ENCODE results near the gene GSTCD. TPM values are rescaled to one million over a fixed set of nuclear protein-coding genes. Genes with fewer than 3 reads are reported as not detected.

GSTCD gene
- total RNA-seq, 3 donors from 2014 or later (not counting 1 experiment from before 2014, with no cell fraction given): 5.6 to 7.7 (median 6.2) TPM

DNA sequence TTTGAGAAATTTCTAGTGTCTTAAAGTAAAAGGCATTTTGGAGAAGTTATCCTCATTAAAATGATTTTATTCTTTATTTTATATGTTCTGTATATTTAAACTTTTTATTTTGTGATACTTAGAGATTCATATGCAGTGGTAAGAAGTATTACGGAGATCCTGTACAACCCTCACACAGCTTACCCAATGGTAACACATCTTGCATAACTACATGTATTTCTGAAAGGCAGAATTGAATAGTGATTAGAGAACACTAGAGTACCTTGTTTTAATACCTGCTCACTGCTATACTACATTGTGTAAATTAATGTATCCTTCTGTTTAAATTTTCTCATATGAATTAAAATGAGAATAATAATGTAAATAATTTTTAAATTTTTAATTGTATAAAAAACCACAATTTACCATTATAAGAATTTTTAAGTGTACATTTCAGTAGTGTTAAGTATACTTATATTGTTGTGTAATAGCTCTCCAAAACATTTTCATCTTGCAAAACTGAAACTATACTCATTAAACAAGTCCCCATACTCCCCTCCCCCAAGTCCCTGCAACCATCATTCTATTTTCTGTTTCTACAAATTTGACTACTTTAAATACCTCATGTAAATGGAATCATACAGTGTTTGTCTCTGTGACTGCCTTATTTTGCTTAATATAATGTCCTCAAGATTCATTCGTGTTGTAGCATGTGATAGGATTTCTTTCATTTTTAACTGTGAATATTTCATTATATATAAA is 45.5 kb upstream of the GSTCD start:
- H3K4me3 Mint-ChIP-seq: no peak overlapping the region
- ATAC-seq: no peak
- Histone ChIP-seq H3K36me3 (ENCODE audit: control insufficient read depth, insufficient read depth, low read length) (no peaks in the 10 kb centered on the region), H3K27me3 (ENCODE audit: control insufficient read depth, insufficient read depth, low read length) (peaks cover 7% of the 10 kb centered on the region), H3K4me3 (ENCODE audit: low read length) (no peak overlapping the region), H3K4me1 (ENCODE audit: control insufficient read depth, insufficient read depth, low read length) (no peaks in the 10 kb centered on the region), H3K27ac (ENCODE audit: low read length) (no peak overlapping the region), H3K9me3 (ENCODE audit: control insufficient read depth, insufficient read depth, low read length) (no peaks in the 10 kb centered on the region)
- TF ChIP-seq, protein P1, sequence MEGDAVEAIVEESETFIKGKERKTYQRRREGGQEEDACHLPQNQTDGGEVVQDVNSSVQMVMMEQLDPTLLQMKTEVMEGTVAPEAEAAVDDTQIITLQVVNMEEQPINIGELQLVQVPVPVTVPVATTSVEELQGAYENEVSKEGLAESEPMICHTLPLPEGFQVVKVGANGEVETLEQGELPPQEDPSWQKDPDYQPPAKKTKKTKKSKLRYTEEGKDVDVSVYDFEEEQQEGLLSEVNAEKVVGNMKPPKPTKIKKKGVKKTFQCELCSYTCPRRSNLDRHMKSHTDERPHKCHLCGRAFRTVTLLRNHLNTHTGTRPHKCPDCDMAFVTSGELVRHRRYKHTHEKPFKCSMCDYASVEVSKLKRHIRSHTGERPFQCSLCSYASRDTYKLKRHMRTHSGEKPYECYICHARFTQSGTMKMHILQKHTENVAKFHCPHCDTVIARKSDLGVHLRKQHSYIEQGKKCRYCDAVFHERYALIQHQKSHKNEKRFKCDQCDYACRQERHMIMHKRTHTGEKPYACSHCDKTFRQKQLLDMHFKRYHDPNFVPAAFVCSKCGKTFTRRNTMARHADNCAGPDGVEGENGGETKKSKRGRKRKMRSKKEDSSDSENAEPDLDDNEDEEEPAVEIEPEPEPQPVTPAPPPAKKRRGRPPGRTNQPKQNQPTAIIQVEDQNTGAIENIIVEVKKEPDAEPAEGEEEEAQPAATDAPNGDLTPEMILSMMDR (IDR thresholded peaks at IDR 0.05): no peak
- DNase-seq: no peak
- no CpG with 5 or more reads among the region's 2 CpGs for WGBS (ENCODE audit: insufficient coverage)
- H3K9me3 Mint-ChIP-seq: no peaks in the 10 kb centered on the region
- H3K36me3 Mint-ChIP-seq: no peaks in the 10 kb centered on the region
- H3K27ac Mint-ChIP-seq: no peak overlapping the region
- intact Hi-C loops (cut with micrococcal nuclease): no loop called here
- H3K4me1 Mint-ChIP-seq: no peaks in the 10 kb centered on the region
- H3K27me3 Mint-ChIP-seq (ENCODE audit: low read depth in 2 of 2): peaks cover 7 to 13% of the 10 kb centered on the region in 2 donors

DNA sequence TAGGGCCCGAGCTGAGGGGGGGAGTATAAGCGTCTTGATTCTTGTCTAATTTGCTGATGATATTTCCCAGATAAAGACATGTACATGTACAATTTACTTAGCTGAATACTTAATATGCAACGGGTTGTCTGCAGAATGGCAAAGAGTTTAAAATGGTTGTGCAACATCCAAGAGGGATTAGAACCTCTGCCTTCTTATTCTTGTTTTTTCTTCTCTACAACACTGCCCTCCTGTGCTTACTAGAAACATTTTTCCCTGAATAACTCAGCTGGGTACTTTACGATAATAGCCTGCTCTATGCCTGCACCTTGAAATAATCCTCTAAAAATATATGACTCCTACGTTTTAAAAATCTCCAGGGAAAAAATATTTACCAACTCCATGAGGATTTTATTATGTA is 41.9 kb upstream of the GSTCD start:
- ATAC-seq: no peak
- 42% methylated on average over 3 of the region's 5 CpGs for WGBS (ENCODE audit: insufficient coverage)
- Histone ChIP-seq H3K36me3 (ENCODE audit: control insufficient read depth, insufficient read depth, low read length) (no peaks in the 10 kb centered on the region), H3K4me1 (ENCODE audit: control insufficient read depth, insufficient read depth, low read length) (no peaks in the 10 kb centered on the region), H3K27ac (ENCODE audit: low read length) (no peak overlapping the region), H3K9me3 (ENCODE audit: control insufficient read depth, insufficient read depth, low read length) (no peaks in the 10 kb centered on the region), H3K27me3 (ENCODE audit: control insufficient read depth, insufficient read depth, low read length) (peaks cover 7% of the 10 kb centered on the region), H3K4me3 (ENCODE audit: low read length) (no peak overlapping the region)
- H3K36me3 Mint-ChIP-seq: no peaks in the 10 kb centered on the region
- H3K4me3 Mint-ChIP-seq: no peak overlapping the region
- DNase-seq: no peak
- no peaks in the 10 kb centered on the region for H3K9me3 Mint-ChIP-seq
- H3K27me3 Mint-ChIP-seq (ENCODE audit: low read depth in 2 of 2): peaks cover 10 to 21% of the 10 kb centered on the region in 2 donors
- no peak overlapping the region for H3K27ac Mint-ChIP-seq
- TF ChIP-seq, protein P1 (IDR thresholded peaks at IDR 0.05): no peak
- H3K4me1 Mint-ChIP-seq: no peaks in the 10 kb centered on the region
- intact Hi-C loops (cut with micrococcal nuclease): no loop called here

DNA sequence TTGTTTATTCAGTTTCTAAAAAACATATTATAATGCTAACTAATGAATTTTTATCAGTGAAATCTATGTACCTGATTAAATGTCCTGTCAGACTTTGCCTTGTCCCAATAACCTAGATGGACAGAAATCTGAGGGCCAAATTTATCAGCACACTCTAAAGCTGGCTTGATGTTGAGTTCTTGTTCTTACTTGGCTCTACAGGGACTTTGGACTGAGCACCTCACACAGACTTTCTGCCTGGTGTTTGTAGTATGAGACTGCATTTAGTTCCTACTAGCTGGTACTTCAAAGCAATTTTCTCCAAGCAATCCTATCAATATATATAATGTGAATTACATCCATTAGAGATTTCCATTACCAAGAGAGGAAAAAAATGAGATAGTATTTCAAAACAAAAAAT is 37.9 kb upstream of the GSTCD start:
- no peak overlapping the region for H3K27ac ChIP-seq (ENCODE audit: low read length)
- TF ChIP-seq, protein P1 (IDR thresholded peaks at IDR 0.05): no peak
- H3K4me3 ChIP-seq (ENCODE audit: low read length): no peak overlapping the region
- Mint-ChIP-seq H3K4me1 (no peaks in the 10 kb centered on the region), H3K9me3 (no peaks in the 10 kb centered on the region), H3K27ac (no peak overlapping the region), H3K36me3 (no peaks in the 10 kb centered on the region), H3K4me3 (no peak overlapping the region), H3K27me3 (ENCODE audit: low read depth in 2 of 2) (peaks cover 14 to 39% of the 10 kb centered on the region in 2 donors)
- no peak for DNase-seq
- intact Hi-C loops (cut with micrococcal nuclease): no loop called here
- H3K4me1 ChIP-seq (ENCODE audit: control insufficient read depth, insufficient read depth, low read length): no peaks in the 10 kb centered on the region
- no peaks in the 10 kb centered on the region for H3K9me3 ChIP-seq (ENCODE audit: control insufficient read depth, insufficient read depth, low read length)
- peaks cover 4% of the 10 kb centered on the region for H3K27me3 ChIP-seq (ENCODE audit: control insufficient read depth, insufficient read depth, low read length)
- no peak for ATAC-seq
- no peaks in the 10 kb centered on the region for H3K36me3 ChIP-seq (ENCODE audit: control insufficient read depth, insufficient read depth, low read length)

DNA sequence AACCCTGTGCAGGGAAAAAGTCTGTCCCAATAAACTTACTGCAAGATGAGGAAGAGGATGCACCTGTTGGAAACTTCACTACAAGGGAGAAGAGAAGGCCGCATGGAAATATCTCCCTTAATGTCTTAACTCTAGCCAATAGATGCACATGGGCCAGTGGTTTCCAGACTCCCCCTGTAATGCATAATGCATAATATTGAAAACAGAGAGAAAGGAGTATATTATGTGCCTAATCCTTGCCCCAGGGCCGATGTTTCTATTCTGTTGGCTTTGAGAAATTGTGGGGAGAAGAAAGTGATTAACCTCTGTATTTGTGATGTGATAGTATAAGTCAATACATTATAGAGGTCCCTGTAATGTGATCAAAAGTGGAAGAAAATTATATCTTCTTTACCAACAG is 37.3 kb upstream of the GSTCD start:
- no peaks in the 10 kb centered on the region for H3K36me3 Mint-ChIP-seq
- H3K9me3 Mint-ChIP-seq: no peaks in the 10 kb centered on the region
- H3K27ac ChIP-seq (ENCODE audit: low read length): no peak overlapping the region
- H3K27me3 ChIP-seq (ENCODE audit: control insufficient read depth, insufficient read depth, low read length): peaks cover 4% of the 10 kb centered on the region
- TF ChIP-seq, protein P1 (IDR thresholded peaks at IDR 0.05): no peak
- DNase-seq: no peak
- no peaks in the 10 kb centered on the region for H3K36me3 ChIP-seq (ENCODE audit: control insufficient read depth, insufficient read depth, low read length)
- no peaks in the 10 kb centered on the region for H3K9me3 ChIP-seq (ENCODE audit: control insufficient read depth, insufficient read depth, low read length)
- WGBS (ENCODE audit: insufficient coverage): 100% methylated on average over 1 of the region's 2 CpGs
- no peak overlapping the region for H3K4me3 Mint-ChIP-seq
- H3K4me1 ChIP-seq (ENCODE audit: control insufficient read depth, insufficient read depth, low read length): no peaks in the 10 kb centered on the region
- H3K27me3 Mint-ChIP-seq (ENCODE audit: low read depth in 2 of 2): peaks cover 11 to 33% of the 10 kb centered on the region in 2 donors
- no peak overlapping the region for H3K27ac Mint-ChIP-seq
- H3K4me1 Mint-ChIP-seq: no peaks in the 10 kb centered on the region
- ATAC-seq: no peak
- no peak overlapping the region for H3K4me3 ChIP-seq (ENCODE audit: low read length)
- intact Hi-C loops (cut with micrococcal nuclease): no loop called here

Measured in natural killer cell (primary cell).